Right atrium auricular region (tissue), 2 donors: ENCODE measurements around the gene LILRA6. TPM values are rescaled to one million over a fixed set of nuclear protein-coding genes. Genes with fewer than 3 reads are reported as not detected.

Experiments
- DNase-seq: peaks from one replicate; pipeline ENCODE4 v3.0.0-alpha.2; 2019; ENCODE audit warnings: low spot score
- H3K27ac ChIP-seq, 2 donors: fragments of 200-600 bp; sonication (generic); 1 replicate in 1 of 2; 2 replicates in 1 of 2; pipeline ENCODE4 v1.5.1; 2016 to 2019
- H3K27me3 ChIP-seq, 2 donors: fragments of 200-600 bp; sonication (generic); one replicate each; pipeline versions ENCODE4 v1.5.1 to v1.6.0; 2017 to 2019
- H3K36me3 ChIP-seq: fragments of 200-600 bp; sonication (generic); one replicate; pipeline ENCODE4 v1.5.1; 2016
- H3K4me1 ChIP-seq, 2 donors: fragments of 200-600 bp; sonication (generic); one replicate each; pipeline versions ENCODE4 v1.5.1 to v1.6.0; 2017 to 2019
- H3K4me3 ChIP-seq, 2 donors: fragments of 200-600 bp; sonication (generic); 1 replicate in 1 of 2; 2 replicates in 1 of 2; pipeline ENCODE4 v1.5.1; 2017 to 2019; ENCODE audit warnings: mild to moderate bottlenecking in 1 of 2, moderate library complexity in 1 of 2
- H3K9me3 ChIP-seq, 2 donors: fragments of 200-600 bp; sonication (generic); one replicate each; pipeline ENCODE4 v1.5.1; 2019
- CTCF ChIP-seq, 2 donors: fragments of 200-600 bp; sonication (generic); IDR thresholded peaks; one replicate each; pipeline ENCODE4 v1.5.1; 2019; ENCODE audit warnings: antibody characterized with exemption in 2 of 2
- microRNA-seq, 2 donors: library from miRNA; unstranded; fragments of <30 nt; microRNA quantifications; one replicate each; pipeline ENCODE4, GENCODE V29; 2016 to 2017; ENCODE audit warnings: borderline number of aligned reads in 2 of 2, borderline replicate concordance in 1 of 2
- total RNA-seq, 2 donors: library from RNA; depleted of rRNA; stranded (reverse); fragments of >200 nt; gene quantifications; one replicate each; pipeline ENCODE4 v1.1.0, GENCODE V29; 2016

The LILRA6 gene
- total RNA-seq, 2 donors from 2014 or later = 1.7 TPM; not detected in 1

- peak overlapping the region; percentile 96 to 97 for H3K27ac ChIP-seq
- no peaks in the 10 kb centered on the region for H3K9me3 ChIP-seq
- H3K4me1 ChIP-seq = peaks cover 0 to 24% of the 10 kb centered on the region in 2 donors
- peak overlapping the region; percentile 60 to 94 for H3K4me3 ChIP-seq
- DNase-seq = no peak
- peaks cover 4% of the 10 kb centered on the region for H3K36me3 ChIP-seq
- no peaks in the 10 kb centered on the region for H3K27me3 ChIP-seq
- TF ChIP-seq CTCF (IDR thresholded peaks at IDR 0.05) = no peak
Measured at GRCh38 chr19:54188215-54188871, 54.2 kb downstream of the LILRA6 start.

- Histone ChIP-seq H3K4me1 (peaks cover 0 to 19% of the 10 kb centered on the region in 2 donors), H3K36me3 (no peaks in the 10 kb centered on the region), H3K9me3 (no peaks in the 10 kb centered on the region), H3K27ac (no peak overlapping the region), H3K4me3 (no peak overlapping the region), H3K27me3 (no peaks in the 10 kb centered on the region)
- DNase-seq = no peak
- no peak for TF ChIP-seq CTCF (IDR thresholded peaks at IDR 0.05)
Measured at GRCh38 chr19:54186934-54187381, 55.6 kb downstream of the LILRA6 start.

Small RNA genes lying within 50 kb of the gene (microRNA-seq; reads per million reads assigned to microRNA genes)
- gene MIR4752 = 0 reads per million in 2 donors

Other genes with a start within 250 kb of the LILRA6 start
- gene VSTM1, start 178.9 kb downstream of the LILRA6 start, total RNA-seq = not detected
- gene TARM1, start 161.4 kb downstream of the LILRA6 start, total RNA-seq = not detected
- gene OSCAR, start 142.0 kb downstream of the LILRA6 start, total RNA-seq = 1 to 10 TPM in 1 of 2 donors, not detected in 1; 2.4 TPM
- 100 to 1,000 TPM in 1 of 2 donors, 10 to 100 TPM in 1; 51.3 to 108 TPM for gene NDUFA3, start 139.9 kb downstream of the LILRA6 start, total RNA-seq
- 10 to 100 TPM; 10.2 to 19.6 TPM for gene TFPT, start 127.1 kb downstream of the LILRA6 start, total RNA-seq
- 10 to 100 TPM; 26.1 to 46.2 TPM for gene PRPF31, start 127.0 kb downstream of the LILRA6 start, total RNA-seq
- gene CNOT3, start 105.0 kb downstream of the LILRA6 start, total RNA-seq = 10 to 100 TPM; 12.0 to 16.9 TPM
- 10 to 100 TPM in 1 of 2 donors, 1 to 10 TPM in 1; 6.3 to 10.0 TPM for gene LENG1, start 83.1 kb downstream of the LILRA6 start, total RNA-seq
- gene TMC4, start 69.6 kb downstream of the LILRA6 start, total RNA-seq = 1 to 10 TPM; 1.7 to 2.8 TPM
- 10 to 100 TPM; 27.0 to 37.0 TPM for gene MBOAT7, start 53.2 kb downstream of the LILRA6 start, total RNA-seq
- 10 to 100 TPM; 36.7 to 37.0 TPM for gene TSEN34, start 51.5 kb downstream of the LILRA6 start, total RNA-seq
- 1,000 to 10,000 TPM; 1,068 to 1,279 TPM for gene RPS9, start 41.9 kb downstream of the LILRA6 start, total RNA-seq
- gene LILRB3, start 19.8 kb downstream of the LILRA6 start, total RNA-seq = 1 to 10 TPM; 2.0 to 8.8 TPM
- 10 to 100 TPM in 1 of 2 donors, 1 to 10 TPM in 1; 2.6 to 12.0 TPM for gene LILRB5, start 14.5 kb upstream of the LILRA6 start, total RNA-seq
- 1 to 10 TPM; 1.1 to 3.4 TPM for gene LILRB2, start 38.3 kb upstream of the LILRA6 start, total RNA-seq
- 1 to 10 TPM in 1 of 2 donors, under 1 TPM in 1; 0.93 to 3.6 TPM for gene LILRA5, start 70.4 kb upstream of the LILRA6 start, total RNA-seq
- not detected for gene LILRA4, start 96.4 kb upstream of the LILRA6 start, total RNA-seq
- gene LAIR1, start 122.1 kb upstream of the LILRA6 start, total RNA-seq = 1 to 10 TPM; 4.2 to 7.8 TPM
- gene TTYH1, start 172.7 kb upstream of the LILRA6 start, total RNA-seq = 1 to 10 TPM; 1.7 to 2.7 TPM
- gene LENG8, start 206.4 kb upstream of the LILRA6 start, total RNA-seq = 10 to 100 TPM; 32.1 to 36.4 TPM
- gene LENG9, start 221.0 kb upstream of the LILRA6 start, total RNA-seq = 1 to 10 TPM; 2.1 to 4.9 TPM
- gene CDC42EP5, start 230.5 kb upstream of the LILRA6 start, total RNA-seq = 10 to 100 TPM; 11.4 to 15.2 TPM